NCI-H2081 treated with DMSO at 0.1 percent for 48 hours (cell line): Measurements from ENCODE around the gene GRK4.
"Not testable (repeated sequence)": the region's sequence is repeated elsewhere in the genome, so short reads cannot be mapped to it uniquely, and the experiment has no call there.

ENCODE experiments used
- DNase-seq: peaks from one replicate; lab custom pipeline; 2025; lab: John Stamatoyannopoulos, UW

Gene GRK4

DNA sequence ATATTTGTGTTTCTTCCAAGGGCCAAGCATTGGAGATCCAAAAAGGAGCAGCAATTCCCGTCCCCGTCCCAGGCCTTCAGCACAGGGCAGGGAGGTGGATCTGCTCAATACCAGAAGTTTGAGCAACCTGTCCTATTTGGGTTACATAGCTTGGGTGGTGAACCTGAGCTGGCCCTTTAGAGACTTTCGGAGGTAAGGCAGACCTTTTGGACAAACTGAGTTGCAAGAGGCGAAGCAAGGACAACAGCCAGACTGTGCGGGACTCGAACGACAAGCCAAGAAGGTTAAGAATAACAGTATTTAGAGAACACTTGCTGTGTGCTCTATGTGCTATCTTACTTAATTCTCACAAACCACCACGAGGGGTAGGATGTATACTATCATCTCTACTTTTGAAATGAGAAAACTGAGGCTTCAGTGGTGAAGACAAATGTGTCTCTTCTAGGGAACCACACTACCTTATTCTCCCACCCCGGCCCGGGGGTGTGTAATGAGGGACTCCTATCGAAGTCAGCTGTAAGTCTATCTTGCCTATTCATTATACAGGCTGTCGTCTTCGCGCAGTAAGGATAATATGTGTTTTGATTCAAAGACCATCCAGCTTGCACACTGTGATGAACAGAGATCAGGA, 1.4 kb upstream of the GRK4 start:
- DNase-seq, result no peak

DNA sequence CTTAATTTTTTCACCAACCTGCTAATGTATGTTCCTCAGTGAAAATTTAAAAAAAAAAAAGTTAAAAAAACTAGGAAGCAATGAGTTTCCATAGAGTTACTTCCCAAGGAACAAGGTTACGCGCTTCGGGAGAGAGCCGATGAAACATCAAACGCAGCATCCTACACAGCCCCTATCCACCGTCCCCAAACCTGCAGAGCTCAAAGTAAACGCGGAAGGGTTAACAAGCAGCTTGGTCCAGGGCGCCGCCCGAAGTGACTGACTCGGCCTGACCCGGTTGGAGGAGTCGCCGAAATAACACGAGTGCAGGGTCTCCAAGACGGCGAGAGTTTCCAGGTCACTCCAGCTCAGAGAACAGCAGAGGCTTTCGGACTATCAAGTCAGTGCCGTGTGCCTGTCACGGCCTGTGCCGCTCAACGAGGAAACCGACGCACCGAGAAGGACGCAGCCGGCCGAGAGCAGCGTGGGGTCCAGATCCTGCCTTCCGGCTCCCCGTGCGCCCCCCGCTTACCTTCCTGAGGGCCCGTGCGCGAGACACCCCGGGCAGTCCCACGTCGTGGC, 677 bp upstream of the GRK4 start:
- DNase-seq, result no peak

- no peak for DNase-seq
Measured at GRCh38 chr4:2963966-2964471, 648 bp downstream of the GRK4 start.

GRCh38 chr4:2964706-2965258, 1.4 kb downstream of the GRK4 start:
- no peak for DNase-seq

DNA sequence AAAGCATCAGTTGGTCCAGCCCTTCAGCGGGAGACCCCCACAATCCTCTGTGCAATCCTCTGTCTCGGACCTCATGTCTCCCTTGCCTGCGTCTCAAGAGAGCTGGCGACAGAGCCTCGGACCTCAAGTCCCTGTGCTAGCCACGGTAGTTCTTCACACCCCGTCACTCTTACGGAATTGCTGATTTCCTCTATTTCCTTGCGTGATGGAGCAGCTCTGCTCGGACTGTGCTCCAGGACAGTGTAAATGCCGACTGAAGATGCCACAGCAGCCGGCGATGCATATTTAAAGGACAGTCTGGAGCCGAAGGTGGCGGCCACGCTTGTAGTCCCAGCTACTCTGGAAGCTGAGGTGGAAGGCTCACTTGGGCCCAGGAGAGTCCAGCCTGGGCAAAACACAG, 1.9 kb downstream of the GRK4 start:
- DNase-seq, result no peak

- no peak for DNase-seq
Measured at GRCh38 chr4:2968381-2968780, 5.0 kb downstream of the GRK4 start.

- no peak for DNase-seq
Measured at GRCh38 chr4:2971275-2971674, 7.9 kb downstream of the GRK4 start.

- no peak for DNase-seq
Measured at GRCh38 chr4:2977211-2978088, 14.1 kb downstream of the GRK4 start.

DNA sequence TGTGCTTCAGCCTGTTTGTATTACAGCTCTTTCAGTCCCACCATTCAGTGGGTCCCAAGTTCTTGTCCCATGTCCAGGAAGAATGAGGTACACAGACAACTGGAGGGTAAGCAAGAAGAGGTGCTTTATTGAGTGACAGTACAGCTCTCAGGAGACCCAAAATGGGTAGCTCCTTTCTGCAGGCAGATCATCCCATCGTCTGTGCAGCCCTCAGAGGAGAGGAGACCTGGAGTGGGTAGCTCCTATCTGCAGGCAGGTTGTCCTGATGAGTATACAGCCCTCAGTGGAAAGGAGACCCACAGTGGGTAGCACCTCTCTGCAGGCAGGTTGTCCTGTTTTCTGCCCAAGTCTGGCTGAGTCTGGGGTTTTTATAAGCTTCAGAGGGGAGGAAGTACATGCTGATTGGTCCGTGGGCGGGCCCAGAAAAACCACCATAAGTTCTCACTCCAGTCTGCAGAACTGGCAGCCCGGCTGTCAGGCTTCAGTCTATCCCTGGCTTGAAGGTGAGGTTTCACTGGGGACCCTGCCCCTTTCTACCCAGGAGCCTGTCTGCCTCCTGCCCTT, 18.0 kb downstream of the GRK4 start:
- DNase-seq, result no peak

DNA sequence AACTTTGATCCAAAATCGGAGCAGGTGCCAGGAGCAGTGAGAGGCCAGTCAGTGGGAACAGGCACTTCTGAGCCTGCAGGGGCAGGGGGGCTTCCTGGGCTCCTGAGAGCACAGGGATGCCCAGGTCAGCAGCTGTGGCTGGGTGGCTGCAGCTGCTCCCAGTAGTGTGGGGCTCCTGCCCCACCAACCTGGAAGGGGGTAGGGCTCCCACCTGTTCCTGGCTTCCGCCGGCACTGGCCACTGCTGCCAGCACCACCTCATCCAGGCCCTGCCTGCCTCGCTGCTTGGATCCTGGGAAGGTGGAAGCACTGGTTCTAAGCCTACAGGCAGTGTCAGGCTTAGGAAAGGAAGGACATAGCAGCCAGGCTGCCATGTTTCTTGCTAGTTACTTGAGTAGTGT, 18.6 kb downstream of the GRK4 start:
- DNase-seq, result no peak

- not testable (repeated sequence) for DNase-seq
Measured at GRCh38 chr4:2983715-2984114, 20.3 kb downstream of the GRK4 start.

GRCh38 chr4:2991243-2991642, 27.9 kb downstream of the GRK4 start:
- no peak for DNase-seq

GRCh38 chr4:2994917-2995316, 31.5 kb downstream of the GRK4 start:
- no peak for DNase-seq

DNA sequence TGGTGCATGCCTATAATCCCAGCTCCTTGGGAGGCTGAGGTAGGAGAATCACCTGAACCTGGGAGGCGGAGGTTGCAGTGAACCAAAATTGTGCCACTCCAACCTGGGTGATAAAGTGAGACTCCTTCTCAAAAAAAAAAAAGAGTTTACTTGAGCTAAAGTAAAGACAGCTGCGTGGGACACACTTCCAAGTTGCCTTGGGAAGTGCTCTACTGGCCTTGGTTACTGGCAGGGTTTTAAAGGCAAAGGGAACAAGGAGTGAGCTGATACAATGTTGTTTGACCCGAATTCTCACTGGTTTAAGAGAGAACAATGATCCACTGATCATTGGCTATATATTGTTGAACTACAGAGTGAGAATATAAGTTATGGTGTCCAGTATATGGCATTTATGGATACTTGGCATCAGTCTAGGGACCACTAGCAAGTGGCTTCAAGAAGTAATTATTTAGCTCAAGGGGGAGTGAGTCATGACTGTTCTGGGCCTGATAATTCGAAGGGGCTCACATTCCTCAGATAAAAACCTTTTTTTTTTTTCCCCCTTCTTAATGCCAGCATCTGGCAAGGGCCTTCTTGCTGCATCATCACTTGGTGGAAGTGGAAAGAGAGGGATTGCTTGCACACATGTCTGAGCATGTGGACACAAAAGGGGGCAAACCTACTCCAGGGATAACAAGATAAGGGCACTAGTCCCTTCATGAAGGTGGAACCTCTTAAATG, 32.3 kb downstream of the GRK4 start:
- no peak for DNase-seq

DNA sequence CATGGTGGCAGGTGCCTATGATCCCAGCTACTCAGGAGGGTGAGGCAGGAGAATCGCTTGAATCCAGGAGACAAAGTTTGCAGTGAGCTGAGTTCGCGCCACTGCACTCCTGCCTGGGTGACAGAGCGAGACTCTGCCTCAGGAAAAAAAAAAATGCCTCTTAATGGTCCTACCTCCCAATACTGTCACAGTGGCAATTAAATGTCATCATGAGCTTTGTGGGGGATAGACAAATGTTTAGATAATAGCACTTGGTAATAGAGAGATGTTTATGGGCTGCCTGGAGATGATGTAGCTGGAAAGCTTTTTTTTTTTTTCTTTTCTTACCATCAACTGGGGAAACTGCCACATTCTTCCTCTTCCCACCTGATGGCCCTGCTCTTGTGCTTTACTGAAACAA, 33.0 kb downstream of the GRK4 start:
- no peak for DNase-seq

DNA sequence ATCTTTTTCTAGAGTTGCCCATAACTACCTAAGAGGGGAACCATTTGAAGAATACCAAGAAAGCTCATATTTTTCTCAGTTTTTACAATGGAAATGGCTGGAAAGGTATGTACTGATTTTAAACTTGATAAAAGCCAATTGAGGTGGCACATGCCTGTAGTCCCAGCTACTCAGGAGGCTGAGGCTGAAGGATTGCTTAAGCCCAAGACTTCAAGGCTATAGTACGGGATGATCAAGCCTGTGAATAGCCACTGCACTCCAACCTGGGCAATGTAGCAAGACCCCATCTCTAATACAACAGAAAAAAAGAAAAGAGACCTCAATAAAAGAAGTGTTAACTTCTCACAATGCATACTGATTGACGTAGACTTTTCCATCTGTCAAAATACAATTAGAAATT, 44.4 kb downstream of the GRK4 start:
- no peak for DNase-seq

GRCh38 chr4:3009422-3009821, 46.1 kb downstream of the GRK4 start:
- no peak for DNase-seq

DNA sequence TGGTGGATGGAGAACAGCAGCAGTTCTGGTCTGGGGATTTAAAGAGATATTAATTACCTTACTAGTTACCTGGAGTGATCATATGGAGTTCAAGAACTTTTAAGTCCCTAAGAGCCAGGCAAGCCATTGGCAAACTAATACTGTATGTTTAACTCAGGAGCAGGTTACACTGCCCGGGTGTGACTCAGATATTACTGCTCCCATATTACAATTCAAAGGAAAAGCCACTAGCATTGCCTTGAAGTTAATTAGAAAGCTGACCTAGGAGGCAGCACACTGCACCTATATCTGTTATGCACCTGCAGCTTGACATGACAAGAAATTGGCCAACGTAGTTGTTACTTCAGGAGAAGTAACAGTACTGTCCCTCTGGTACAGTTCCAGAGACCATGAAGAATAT, 47.2 kb downstream of the GRK4 start:
- no peak for DNase-seq

- DNase-seq, result no peak
Measured at GRCh38 chr4:3010998-3011397, 47.6 kb downstream of the GRK4 start.

DNA sequence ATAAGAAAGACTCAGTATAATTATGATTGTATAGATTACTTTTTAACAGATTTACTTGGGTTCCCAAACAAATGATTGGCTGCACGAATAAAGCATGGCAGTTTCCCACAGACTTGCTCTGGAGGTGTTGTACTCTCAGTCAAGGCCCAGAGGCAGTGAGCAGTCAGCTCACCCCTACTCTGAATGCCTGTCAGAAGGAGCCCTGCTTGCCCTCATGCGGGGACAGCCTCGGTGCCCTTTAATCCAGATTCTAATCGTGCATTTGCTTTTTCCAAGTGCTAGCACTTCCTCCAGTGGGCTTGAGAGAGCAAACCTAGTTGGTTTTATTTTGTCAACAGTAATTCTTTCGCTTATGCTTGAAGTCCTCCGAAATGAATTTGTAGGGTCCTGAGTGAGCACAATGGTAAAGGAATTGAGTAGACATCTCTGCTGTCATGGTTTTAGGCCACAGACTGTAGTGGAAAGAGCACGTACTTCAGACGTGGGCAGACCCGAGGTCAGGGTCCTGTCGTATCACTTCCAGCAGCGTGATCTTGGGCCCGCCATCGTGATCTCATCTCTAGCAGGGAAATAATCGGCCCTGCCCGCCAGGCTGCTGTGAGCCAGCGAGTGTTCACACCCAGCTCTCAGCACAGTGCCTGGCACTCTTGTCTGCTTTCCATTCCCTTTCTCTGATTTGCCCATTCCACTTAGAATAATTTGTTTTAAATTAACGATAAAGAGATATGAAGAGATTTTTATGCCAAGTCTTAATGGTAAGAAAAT, 48.3 kb downstream of the GRK4 start:
- no peak for DNase-seq

DNA sequence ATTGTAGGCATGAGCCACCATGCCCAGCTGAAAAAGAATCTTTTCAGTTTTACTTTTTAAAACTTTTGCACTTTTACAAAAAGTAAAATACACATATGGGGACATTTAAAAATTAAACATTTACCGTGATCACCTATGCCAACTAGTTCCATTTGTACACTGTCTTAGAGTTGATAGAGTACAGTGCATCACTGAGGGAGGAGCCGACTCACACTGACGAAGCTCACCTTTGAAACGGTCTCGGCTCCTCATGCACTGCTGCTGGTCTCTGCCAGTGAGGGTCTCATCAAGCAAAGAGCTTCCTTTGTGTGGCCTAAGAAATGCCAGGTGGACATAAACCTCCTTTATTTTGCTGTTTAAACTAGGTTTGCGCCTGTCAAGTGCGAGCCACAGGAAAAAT, 50.0 kb downstream of the GRK4 start:
- no peak for DNase-seq
